GM20431 (cell line): ENCODE results near the gene DAAM1.

ENCODE experiments used
- in situ Hi-C: fragments of 300-500 bp; cut with MseI, MboI; formaldehyde crosslinking; loops from one replicate; pipeline ENCODE4 v1.15.0; 2020; ENCODE audit warnings: low sequenced_read_pairs; ENCODE audit not compliant: unreplicated experiment

The DAAM1 gene

GRCh38 chr14:59306775-59307174 is 118.3 kb downstream of the DAAM1 start:
- in situ Hi-C loops: no loop called here

- in situ Hi-C loops: no loop called here
These were observed 119.6 kb downstream of the DAAM1 start for GRCh38 chr14:59308086-59308485.

GRCh38 chr14:59308673-59309072 is 120.2 kb downstream of the DAAM1 start:
- in situ Hi-C loops: no loop called here

- in situ Hi-C loops: no loop called here
These were observed 120.9 kb downstream of the DAAM1 start for GRCh38 chr14:59309291-59309900.

- in situ Hi-C loops: no loop called here
These were observed 122.2 kb downstream of the DAAM1 start for GRCh38 chr14:59310633-59311032.

- in situ Hi-C loops: no loop called here
These were observed 123.3 kb downstream of the DAAM1 start for GRCh38 chr14:59311723-59312122.

- in situ Hi-C loops: no loop called here
These were observed 124.7 kb downstream of the DAAM1 start for GRCh38 chr14:59313144-59313651.

GRCh38 chr14:59313658-59314608 is 125.5 kb downstream of the DAAM1 start:
- in situ Hi-C loops: no loop called here

GRCh38 chr14:59314953-59315599 is 126.6 kb downstream of the DAAM1 start:
- in situ Hi-C loops: no loop called here

GRCh38 chr14:59316151-59316830 is 127.8 kb downstream of the DAAM1 start:
- in situ Hi-C loops: no loop called here

GRCh38 chr14:59317346-59317745 is 128.9 kb downstream of the DAAM1 start:
- in situ Hi-C loops: no loop called here

- in situ Hi-C loops: no loop called here
These were observed 129.5 kb downstream of the DAAM1 start for GRCh38 chr14:59317798-59318505.

- in situ Hi-C loops: no loop called here
These were observed 130.4 kb downstream of the DAAM1 start for GRCh38 chr14:59318908-59319307.

GRCh38 chr14:59320361-59320760 is 131.9 kb downstream of the DAAM1 start:
- in situ Hi-C loops: no loop called here

GRCh38 chr14:59320763-59321625 is 132.5 kb downstream of the DAAM1 start:
- in situ Hi-C loops: no loop called here

- in situ Hi-C loops: no loop called here
These were observed 133.1 kb downstream of the DAAM1 start for GRCh38 chr14:59321626-59321949.

- in situ Hi-C loops: no loop called here
These were observed 137.4 kb downstream of the DAAM1 start for GRCh38 chr14:59325906-59326305.

- in situ Hi-C loops: no loop called here
These were observed 140.0 kb downstream of the DAAM1 start for GRCh38 chr14:59328454-59328853.

GRCh38 chr14:59330455-59330854 is 142.0 kb downstream of the DAAM1 start:
- in situ Hi-C loops: no loop called here
